COLO668 (cell line): ENCODE results near the gene FOSL2.

Experiments used
- DNase-seq: peaks from one replicate; lab custom pipeline; 2025; ENCODE audit not compliant: unreplicated experiment; lab: John Stamatoyannopoulos, UW

The FOSL2 gene

GRCh38 chr2:28392297-28393113, at the start of gene FOSL2:
Gene FOSL2 (plus strand): TSS chr2:28392858. CDS start chr2:28393721, 863 bp downstream.
- DNase-seq: peak; percentile 94

- no peak for DNase-seq
Observed at GRCh38 chr2:28343184-28343942, 49.3 kb upstream of the FOSL2 start.

- DNase-seq: no peak
Observed at GRCh38 chr2:28343971-28344715, 48.5 kb upstream of the FOSL2 start.

GRCh38 chr2:28344756-28345373, 47.8 kb upstream of the FOSL2 start:
- DNase-seq: no peak

GRCh38 chr2:28345619-28346018, 47.0 kb upstream of the FOSL2 start:
- DNase-seq: peak; percentile 9

- peak; percentile 30 for DNase-seq
Observed at GRCh38 chr2:28346587-28346986, 46.1 kb upstream of the FOSL2 start.

GRCh38 chr2:28347193-28347592, 45.5 kb upstream of the FOSL2 start:
- no peak for DNase-seq

GRCh38 chr2:28347596-28347995, 45.1 kb upstream of the FOSL2 start:
- no peak for DNase-seq

- DNase-seq: no peak
Observed at GRCh38 chr2:28348149-28348567, 44.5 kb upstream of the FOSL2 start.

- no peak for DNase-seq
Observed at GRCh38 chr2:28348921-28349320, 43.7 kb upstream of the FOSL2 start.

GRCh38 chr2:28349546-28350165, 43.0 kb upstream of the FOSL2 start:
- no peak for DNase-seq

- DNase-seq: no peak
Observed at GRCh38 chr2:28350196-28350595, 42.5 kb upstream of the FOSL2 start.

- DNase-seq: no peak
Observed at GRCh38 chr2:28350791-28351285, 41.8 kb upstream of the FOSL2 start.

- no peak for DNase-seq
Observed at GRCh38 chr2:28351621-28352020, 41.0 kb upstream of the FOSL2 start.

GRCh38 chr2:28352104-28352503, 40.6 kb upstream of the FOSL2 start:
- DNase-seq: no peak

- no peak for DNase-seq
Observed at GRCh38 chr2:28352610-28353195, 40.0 kb upstream of the FOSL2 start.

- no peak for DNase-seq
Observed at GRCh38 chr2:28354920-28355520, 37.6 kb upstream of the FOSL2 start.

GRCh38 chr2:28355521-28356094, 37.0 kb upstream of the FOSL2 start:
- DNase-seq: no peak
